ENCODE results near the gene BZW2. TPM values are rescaled to one million over a fixed set of nuclear protein-coding genes. Genes with fewer than 3 reads are reported as not detected.

BZW2 gene
- total RNA-seq, 4 donors from 2014 or later, result 86.6 to 145 (median 123) TPM

- DNase-seq, result no peak
- TF ChIP-seq POLR2A (IDR thresholded peaks at IDR 0.05) (no peak), CTCF (IDR thresholded peaks at IDR 0.05 in 4 of 5, conservative IDR thresholded peaks at IDR 0.05 in 1 of 5) (no peak)
- intact Hi-C loops (cut with DNase I; ENCODE audit: low total_unique reads) (no loop called here), in situ Hi-C loops (cut with MboI; ENCODE audit: low sequenced_read_pairs in 4 of 4) (no loop called here)
- H3K4me1 ChIP-seq, result no peaks in the 10 kb centered on the region
- H3K27me3 ChIP-seq, result no peaks in the 10 kb centered on the region
- no peaks in the 10 kb centered on the region for H3K9me3 ChIP-seq
- no peak overlapping the region for H3K4me3 ChIP-seq
- no peak for ATAC-seq
- H3K36me3 ChIP-seq, result peaks cover 0 to 49% of the 10 kb centered on the region in 2 donors
- no peak overlapping the region for H3K27ac ChIP-seq
Measured at GRCh38 chr7:16708511-16708910, 62.5 kb downstream of the BZW2 start.

GRCh38 chr7:16708980-16709379, 63.0 kb downstream of the BZW2 start:
- Histone ChIP-seq H3K4me1 (no peaks in the 10 kb centered on the region), H3K27ac (no peak overlapping the region), H3K4me3 (no peak overlapping the region), H3K27me3 (no peaks in the 10 kb centered on the region), H3K36me3 (peaks cover 0 to 45% of the 10 kb centered on the region in 2 donors), H3K9me3 (no peaks in the 10 kb centered on the region)
- peak in 1 of 2 donors; percentile 51 for ATAC-seq
- TF ChIP-seq POLR2A (IDR thresholded peaks at IDR 0.05), result no peak
- TF ChIP-seq CTCF (IDR thresholded peaks at IDR 0.05 in 4 of 5, conservative IDR thresholded peaks at IDR 0.05 in 1 of 5), result no peak
- DNase-seq, result peak in 1 of 2 donors; percentile 21
- intact Hi-C loops (cut with DNase I; ENCODE audit: low total_unique reads), result no loop called here
- in situ Hi-C loops (cut with MboI; ENCODE audit: low sequenced_read_pairs in 4 of 4), result no loop called here

GRCh38 chr7:16710651-16711050, 64.7 kb downstream of the BZW2 start:
- Histone ChIP-seq H3K27me3 (no peaks in the 10 kb centered on the region), H3K4me1 (no peaks in the 10 kb centered on the region), H3K27ac (no peak overlapping the region), H3K9me3 (no peaks in the 10 kb centered on the region), H3K4me3 (no peak overlapping the region), H3K36me3 (peaks cover 0 to 30% of the 10 kb centered on the region in 2 donors)
- DNase-seq, result no peak
- in situ Hi-C loops (cut with MboI; ENCODE audit: low sequenced_read_pairs in 4 of 4), result no loop called here
- TF ChIP-seq CTCF (IDR thresholded peaks at IDR 0.05 in 4 of 5, conservative IDR thresholded peaks at IDR 0.05 in 1 of 5) (no peak), POLR2A (IDR thresholded peaks at IDR 0.05) (no peak)
- intact Hi-C loops (cut with DNase I; ENCODE audit: low total_unique reads), result no loop called here
- ATAC-seq, result no peak

GRCh38 chr7:16711730-16712129, 65.7 kb downstream of the BZW2 start:
- in situ Hi-C loops (cut with MboI; ENCODE audit: low sequenced_read_pairs in 4 of 4), result no loop called here
- H3K4me1 ChIP-seq, result no peaks in the 10 kb centered on the region

More at GRCh38 chr7:16711730-16712129, 65.7 kb downstream of the BZW2 start:
- Histone ChIP-seq H3K9me3 (no peaks in the 10 kb centered on the region), H3K4me3 (no peak overlapping the region), H3K27me3 (no peaks in the 10 kb centered on the region), H3K36me3 (peaks cover 0 to 19% of the 10 kb centered on the region in 2 donors), H3K27ac (no peak overlapping the region)
- DNase-seq (no peak), ATAC-seq (no peak)
- TF ChIP-seq CTCF (IDR thresholded peaks at IDR 0.05 in 4 of 5, conservative IDR thresholded peaks at IDR 0.05 in 1 of 5) (no peak), POLR2A (IDR thresholded peaks at IDR 0.05) (no peak)
- intact Hi-C loops (cut with DNase I; ENCODE audit: low total_unique reads), result no loop called here
